C4-2B (cell line): Measurements from ENCODE around the gene ERCC6L2.

Experiments used
- H3K27ac ChIP-seq: fragments of 450-650 bp; 2 replicates; pipeline ENCODE4 v1.5.1; 2017
- ZFX ChIP-seq: fragments of 450-650 bp; IDR thresholded peaks from 2 replicates; pipeline ENCODE4 v1.6.1; 2017
- TF ChIP-seq, protein P1 (sequence below): fragments of 450-650 bp; conservative IDR thresholded peaks from 2 replicates; pipeline ENCODE4 v1.5.1; 2017; ENCODE audit warnings: mild to moderate bottlenecking

The ERCC6L2 gene

GRCh38 chr9:95923794-95924193, 48.3 kb downstream of the ERCC6L2 start:
- TF ChIP-seq, protein P1, sequence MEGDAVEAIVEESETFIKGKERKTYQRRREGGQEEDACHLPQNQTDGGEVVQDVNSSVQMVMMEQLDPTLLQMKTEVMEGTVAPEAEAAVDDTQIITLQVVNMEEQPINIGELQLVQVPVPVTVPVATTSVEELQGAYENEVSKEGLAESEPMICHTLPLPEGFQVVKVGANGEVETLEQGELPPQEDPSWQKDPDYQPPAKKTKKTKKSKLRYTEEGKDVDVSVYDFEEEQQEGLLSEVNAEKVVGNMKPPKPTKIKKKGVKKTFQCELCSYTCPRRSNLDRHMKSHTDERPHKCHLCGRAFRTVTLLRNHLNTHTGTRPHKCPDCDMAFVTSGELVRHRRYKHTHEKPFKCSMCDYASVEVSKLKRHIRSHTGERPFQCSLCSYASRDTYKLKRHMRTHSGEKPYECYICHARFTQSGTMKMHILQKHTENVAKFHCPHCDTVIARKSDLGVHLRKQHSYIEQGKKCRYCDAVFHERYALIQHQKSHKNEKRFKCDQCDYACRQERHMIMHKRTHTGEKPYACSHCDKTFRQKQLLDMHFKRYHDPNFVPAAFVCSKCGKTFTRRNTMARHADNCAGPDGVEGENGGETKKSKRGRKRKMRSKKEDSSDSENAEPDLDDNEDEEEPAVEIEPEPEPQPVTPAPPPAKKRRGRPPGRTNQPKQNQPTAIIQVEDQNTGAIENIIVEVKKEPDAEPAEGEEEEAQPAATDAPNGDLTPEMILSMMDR: no peak
- no peak for TF ChIP-seq ZFX
- no peak overlapping the region for H3K27ac ChIP-seq

GRCh38 chr9:95924987-95925386, 49.5 kb downstream of the ERCC6L2 start:
- no peak overlapping the region for H3K27ac ChIP-seq
- TF ChIP-seq, protein P1: no peak
- TF ChIP-seq ZFX: no peak

- H3K27ac ChIP-seq: no peak overlapping the region
- TF ChIP-seq, protein P1: no peak
- TF ChIP-seq ZFX: no peak
Measured at GRCh38 chr9:95927271-95928004, 51.9 kb downstream of the ERCC6L2 start.

DNA sequence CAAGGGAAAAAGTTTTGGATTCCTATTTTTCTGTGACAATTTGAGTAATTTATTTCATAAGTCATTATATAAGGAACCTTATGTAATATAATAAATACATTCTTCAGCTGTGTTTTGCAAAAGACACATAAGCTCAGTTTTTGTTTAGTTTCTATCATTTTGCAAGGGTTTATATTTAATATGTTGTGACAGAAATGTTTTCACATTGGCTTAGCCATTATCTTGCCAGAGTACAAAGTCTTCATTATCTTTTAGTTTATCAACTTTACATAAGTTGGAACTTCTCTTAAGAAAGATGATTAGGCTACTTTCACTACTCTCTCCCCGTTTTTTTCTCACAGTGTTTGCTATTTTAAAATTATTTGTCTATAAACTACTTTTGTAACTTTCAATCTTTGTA, 54.8 kb downstream of the ERCC6L2 start:
- no peak for TF ChIP-seq ZFX
- TF ChIP-seq, protein P1: no peak

GRCh38 chr9:95935861-95936578, 60.5 kb downstream of the ERCC6L2 start:
- H3K27ac ChIP-seq: no peak overlapping the region
- TF ChIP-seq, protein P1: no peak
- no peak for TF ChIP-seq ZFX

More for the DNA sequence above, 54.8 kb downstream of the ERCC6L2 start:
- no peak overlapping the region for H3K27ac ChIP-seq

DNA sequence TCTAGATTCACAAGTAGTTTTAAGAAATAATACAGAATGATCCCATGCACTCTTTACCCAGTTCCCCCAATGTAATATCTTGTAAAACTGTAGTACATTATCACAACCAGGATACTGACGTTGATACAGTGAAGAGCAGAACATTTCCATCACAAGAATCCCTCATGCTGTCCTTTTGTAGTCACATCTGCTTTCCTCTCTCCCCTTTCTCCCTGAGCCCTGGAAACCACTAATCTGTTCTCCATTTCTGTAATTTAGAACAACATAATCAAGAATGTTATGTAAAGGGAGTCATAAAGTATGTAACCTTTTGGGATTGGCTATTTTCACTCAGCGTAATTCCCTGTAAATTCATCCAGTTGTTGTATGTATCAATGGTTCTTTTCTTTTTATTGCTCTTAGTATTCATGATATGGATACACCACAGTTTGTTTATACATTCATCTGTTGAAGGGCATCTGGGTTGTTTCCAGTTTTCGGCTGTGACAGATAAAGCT, 61.1 kb downstream of the ERCC6L2 start:
- H3K27ac ChIP-seq: no peak overlapping the region
- TF ChIP-seq ZFX: no peak
- TF ChIP-seq, protein P1: no peak

- TF ChIP-seq, protein P1: no peak
- TF ChIP-seq ZFX: no peak
- no peak overlapping the region for H3K27ac ChIP-seq
Measured at GRCh38 chr9:95937131-95937530, 61.6 kb downstream of the ERCC6L2 start.
